Gastroesophageal sphincter (tissue), 3 donors: ENCODE measurements around the gene ACOT11.

Experiments
- CTCF ChIP-seq, 4 experiments: fragments of 200-600 bp in 2 of 4; fragments of 450-650 bp in 2 of 4; sonication (generic) in 1 of 4; IDR thresholded peaks; one replicate each; pipeline ENCODE4 v1.5.1; 2017 to 2019; ENCODE audit warnings: antibody characterized with exemption in 4 of 4, mild to moderate bottlenecking in 2 of 4, moderate library complexity in 2 of 4
- POLR2A ChIP-seq, 2 donors: fragments of 450-650 bp; IDR thresholded peaks; one replicate each; pipeline ENCODE4 v1.6.1; 2017; ENCODE audit warnings: antibody characterized with exemption in 2 of 2, mild to moderate bottlenecking in 2 of 2, moderate library complexity in 1 of 2
- POLR2AphosphoS5 ChIP-seq: sonication (generic); formaldehyde crosslinking; IDR thresholded peaks from one replicate; pipeline ENCODE4 v1.6.1; 2017; ENCODE audit warnings: antibody characterized with exemption

- TF ChIP-seq CTCF (IDR thresholded peaks at IDR 0.05) (no peak), POLR2A (IDR thresholded peaks at IDR 0.05) (no peak), POLR2AphosphoS5 (no peak)
Measured at GRCh38 chr1:54537611-54538010, 10.4 kb upstream of the ACOT11 start.
